ENCODE data around the gene CLDN8.

The CLDN8 gene

DNA sequence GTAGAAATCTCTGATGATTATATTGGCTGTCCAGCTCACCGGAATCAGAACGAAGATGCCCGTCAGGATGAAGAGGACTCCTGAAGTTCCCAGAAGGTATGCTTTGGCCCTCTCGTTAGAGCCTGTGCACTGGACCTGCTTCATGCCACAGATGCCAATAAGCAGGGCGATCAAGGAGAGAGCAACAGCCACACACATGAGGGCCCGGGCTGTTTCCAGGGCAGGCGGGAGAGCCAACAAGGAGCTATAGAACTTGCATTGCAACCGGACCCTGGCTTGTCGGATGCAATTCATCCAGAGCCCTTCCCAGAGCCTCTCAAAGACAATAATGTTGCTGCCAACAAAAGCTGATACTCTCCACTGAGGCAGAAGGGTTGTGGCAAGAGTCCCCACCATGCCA lies 49.7 kb downstream of the CLDN8 start:
- ATAC-seq = no peak
- peaks cover 11% of the 10 kb centered on the region for H3K9me3 Mint-ChIP-seq
- H3K4me1 Mint-ChIP-seq = no peaks in the 10 kb centered on the region
- H3K27ac Mint-ChIP-seq = no peak overlapping the region
- no peaks in the 10 kb centered on the region for H3K36me3 Mint-ChIP-seq
- H3K4me3 Mint-ChIP-seq = no peak overlapping the region
- H3K27me3 Mint-ChIP-seq = no peaks in the 10 kb centered on the region

GRCh38 chr21:30164796-30165195 lies 51.1 kb downstream of the CLDN8 start:
- no peak overlapping the region for H3K27ac Mint-ChIP-seq
- no peak overlapping the region for H3K4me3 Mint-ChIP-seq
- H3K27me3 Mint-ChIP-seq = no peaks in the 10 kb centered on the region
- H3K9me3 Mint-ChIP-seq = peaks cover 7% of the 10 kb centered on the region
- no peaks in the 10 kb centered on the region for H3K36me3 Mint-ChIP-seq
- H3K4me1 Mint-ChIP-seq = no peaks in the 10 kb centered on the region
- ATAC-seq = no peak
